Activated CD4-positive, alpha-beta T cell treated with anti-CD3 and anti-CD28 coated beads for 1 hour (primary cell): Measurements from ENCODE around the gene PRKCB.

Source experiments
- DNase-seq: peaks from one replicate; pipeline ENCODE4 v3.0.0-alpha.2; 2020

PRKCB gene

DNA sequence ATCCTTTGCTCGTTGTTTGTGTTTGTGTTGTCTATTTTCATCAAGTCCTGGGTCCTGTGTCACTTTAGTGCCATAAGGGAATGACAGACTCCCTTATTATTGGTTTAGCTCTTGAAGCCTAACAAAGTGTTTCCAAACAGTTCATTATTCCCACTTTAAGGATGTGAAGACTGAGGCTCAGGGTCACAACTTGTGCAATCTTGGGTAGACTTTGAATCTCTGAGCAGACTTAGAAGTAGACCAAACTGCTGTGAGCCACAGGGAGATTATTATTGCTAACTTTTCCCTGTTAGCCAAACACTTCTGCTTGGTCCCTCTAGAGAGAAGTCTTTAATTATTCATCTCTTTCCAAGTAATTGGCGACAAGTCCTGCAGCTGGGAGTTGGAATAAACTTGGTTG lies 31.8 kb downstream of the PRKCB start:
- no peak for DNase-seq

DNA sequence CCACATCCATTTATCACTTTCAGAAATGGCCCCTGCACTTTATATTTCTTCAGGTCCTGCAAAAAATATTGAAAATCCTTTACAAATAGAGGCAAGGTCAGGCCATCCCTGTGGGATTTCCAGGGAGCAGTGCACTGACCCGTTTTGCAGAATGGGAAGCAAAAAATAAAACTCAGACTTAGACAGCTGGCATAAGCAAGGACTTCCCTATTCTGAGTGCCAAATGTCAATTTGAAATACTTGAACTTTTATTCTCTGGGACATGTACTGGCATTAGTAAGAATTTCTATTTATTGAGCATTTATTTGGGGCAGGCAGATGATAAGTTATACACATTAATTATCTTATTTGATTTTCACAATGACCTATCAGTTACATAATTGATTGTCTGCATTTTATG lies 32.4 kb downstream of the PRKCB start:
- no peak for DNase-seq

DNA sequence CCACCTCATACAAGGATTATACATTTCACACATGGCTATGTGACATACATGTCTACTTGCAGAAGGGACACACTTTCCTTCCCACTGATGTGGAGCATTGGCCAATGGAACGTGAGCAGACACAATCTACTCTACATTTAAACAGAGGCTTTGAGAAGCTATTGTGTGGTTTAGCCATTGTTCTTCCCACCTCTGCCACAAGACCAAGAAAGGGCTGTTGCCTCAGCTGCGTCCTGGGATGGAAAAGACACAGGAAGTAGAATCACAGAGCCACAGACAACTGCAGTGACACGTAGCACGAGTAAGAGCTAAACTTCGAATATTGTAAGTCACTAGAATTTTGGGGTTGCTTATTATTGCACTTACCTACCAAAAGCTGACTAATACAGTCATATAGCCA lies 33.3 kb downstream of the PRKCB start:
- DNase-seq: no peak

DNA sequence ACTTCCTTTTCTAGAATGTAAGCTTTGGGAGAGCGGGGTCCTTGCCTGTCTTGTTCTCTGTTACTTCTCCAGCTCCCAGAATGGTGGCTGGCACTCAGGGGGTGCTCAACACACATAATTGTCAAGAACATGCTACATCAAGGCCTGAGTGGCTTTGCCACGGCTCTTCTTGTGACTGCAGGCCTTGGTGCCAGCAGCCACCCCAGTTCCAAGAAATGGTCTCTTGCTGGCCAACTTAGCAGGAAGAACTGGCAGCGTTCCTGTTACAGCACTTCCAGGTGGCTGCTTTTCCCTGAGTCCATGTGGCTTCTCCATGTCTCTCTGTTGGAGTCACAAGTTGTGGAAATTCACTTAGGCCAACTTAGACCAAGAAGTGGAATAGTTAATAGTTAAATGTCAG lies 36.1 kb downstream of the PRKCB start:
- no peak for DNase-seq

DNA sequence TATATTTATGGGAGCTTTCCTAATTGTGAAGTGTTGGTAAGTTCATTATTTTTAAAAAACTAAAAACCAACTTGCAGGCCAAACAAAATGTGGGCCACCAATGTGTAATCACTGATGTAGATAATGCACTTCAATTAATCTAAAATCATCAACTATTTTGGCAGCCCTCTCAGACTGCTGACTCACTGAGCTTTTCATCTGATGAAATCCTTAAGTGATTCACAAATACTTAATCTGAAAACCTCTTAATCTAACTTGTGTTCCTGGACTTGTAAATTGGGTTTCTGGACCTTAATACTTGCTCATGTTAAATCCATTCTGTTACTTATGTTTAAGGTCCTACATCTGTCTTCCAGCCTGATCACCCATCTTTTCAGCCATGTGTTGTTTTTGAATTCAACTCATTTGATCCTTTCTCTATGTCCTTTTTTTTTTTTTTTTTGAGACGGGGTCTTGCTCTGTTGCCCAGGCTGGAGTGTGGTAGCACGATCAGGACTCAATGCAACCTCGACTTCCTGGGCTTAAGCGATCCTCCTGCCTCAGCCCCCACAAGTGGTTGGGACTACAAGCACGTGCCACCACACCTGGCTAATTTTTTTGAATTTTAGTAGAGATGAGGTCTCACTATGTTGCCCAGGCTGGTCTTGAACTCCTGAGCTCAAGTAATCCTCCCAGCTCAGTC lies 39.0 kb downstream of the PRKCB start:
- no peak for DNase-seq

DNA sequence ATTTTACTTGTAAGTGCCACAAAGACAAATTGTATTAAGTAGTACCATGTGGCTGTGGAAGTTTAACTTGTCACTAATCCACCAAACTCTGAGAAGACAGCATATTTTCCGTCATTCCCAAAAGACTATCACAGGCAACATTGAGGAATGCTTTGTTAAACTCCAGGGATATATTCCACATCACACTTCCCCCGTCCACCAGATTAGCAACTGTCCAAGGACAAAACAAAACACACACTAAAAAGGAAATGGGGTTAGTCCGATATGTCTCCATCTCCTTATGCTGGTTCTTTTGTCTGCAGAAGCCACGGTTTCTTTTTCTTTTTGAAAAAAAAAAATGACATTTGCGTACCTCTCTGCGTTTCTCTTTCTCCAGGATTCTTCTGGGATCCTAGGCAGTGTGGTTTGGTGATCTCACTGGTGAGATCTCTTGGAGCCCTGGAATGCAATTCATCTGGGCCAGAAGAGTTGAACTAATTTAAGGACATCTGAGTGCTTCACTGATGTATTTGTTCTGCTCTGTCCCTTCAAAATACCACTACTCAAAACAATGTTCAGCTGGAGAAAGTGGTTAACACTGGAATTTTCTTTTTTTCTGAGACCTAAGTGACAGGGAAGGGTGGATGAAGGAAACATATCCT lies 40.6 kb downstream of the PRKCB start:
- DNase-seq: no peak

DNA sequence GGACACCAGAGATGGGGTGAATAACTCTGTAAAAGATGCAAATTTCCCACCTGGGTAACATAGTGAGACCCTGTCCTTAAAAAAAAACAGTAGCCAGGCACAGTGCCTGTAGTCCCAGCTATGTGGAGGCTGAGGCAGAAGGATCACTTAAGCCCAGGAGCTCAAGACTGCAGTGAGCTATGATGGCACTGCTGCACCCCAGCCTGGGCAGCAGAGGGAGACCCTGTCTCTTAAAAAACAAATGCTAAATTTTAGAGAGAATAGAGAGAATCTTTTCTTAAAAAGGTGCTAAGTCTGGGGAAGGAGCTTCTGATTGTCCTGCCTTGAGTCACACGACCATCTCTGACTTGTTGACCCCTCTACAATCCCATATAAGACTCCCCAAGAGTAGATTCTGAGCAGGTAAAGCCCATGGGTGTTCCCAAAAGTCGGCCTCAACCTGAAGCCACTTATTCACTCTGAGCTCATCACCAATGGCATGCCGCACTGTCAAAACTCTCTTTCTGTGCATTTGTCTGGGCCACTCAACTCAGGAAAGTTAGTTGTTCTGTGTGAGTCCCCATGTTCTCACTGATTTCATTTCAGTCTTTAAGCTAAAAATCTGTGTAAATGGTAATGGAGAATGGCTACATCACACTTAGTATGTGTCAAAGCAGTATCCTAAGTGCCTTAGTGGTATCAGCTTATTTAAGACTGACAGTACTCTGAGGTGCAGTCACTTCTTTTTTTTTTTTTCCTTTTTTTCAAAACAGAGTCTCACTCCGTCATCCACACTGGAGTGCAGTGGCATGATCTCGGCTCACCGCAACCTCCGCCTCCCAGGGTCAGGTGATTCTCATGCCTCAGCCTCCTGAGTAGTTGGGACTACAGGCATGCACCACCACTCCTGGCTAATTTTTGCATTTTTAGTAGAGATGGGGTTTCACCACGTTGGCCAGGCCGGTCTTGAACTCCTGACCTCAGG lies 41.6 kb downstream of the PRKCB start:
- no peak for DNase-seq

DNA sequence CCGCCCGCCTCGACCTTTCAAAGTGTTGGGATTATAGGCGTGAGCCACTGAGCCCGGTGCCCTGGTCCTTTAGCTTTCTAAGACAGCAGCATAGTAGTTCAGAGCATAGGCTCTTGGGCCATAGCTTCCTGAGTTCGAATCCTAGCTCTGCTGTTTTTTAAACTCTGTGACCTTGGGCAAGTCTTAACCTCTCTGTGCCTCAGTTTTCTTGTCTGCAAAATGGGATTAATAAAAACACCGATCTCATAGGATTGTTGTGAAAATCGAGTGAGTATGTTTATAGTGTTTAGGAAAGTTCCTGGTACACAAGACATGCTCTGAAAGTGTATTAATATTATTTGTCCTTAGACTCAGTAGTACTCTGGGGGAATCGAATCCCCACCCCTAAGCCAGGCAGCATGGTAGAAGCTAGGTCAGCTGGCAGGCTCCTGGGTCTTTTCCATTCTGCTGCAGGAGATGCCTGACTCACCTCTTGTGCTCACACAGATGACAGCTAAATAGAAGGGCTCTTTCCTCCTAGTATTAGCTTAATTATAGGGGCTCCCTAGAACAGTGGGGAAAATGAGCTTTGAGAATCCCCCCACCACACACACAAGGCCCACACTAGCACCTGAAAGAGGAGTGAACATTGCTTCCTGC lies 44.1 kb downstream of the PRKCB start:
- no peak for DNase-seq

DNA sequence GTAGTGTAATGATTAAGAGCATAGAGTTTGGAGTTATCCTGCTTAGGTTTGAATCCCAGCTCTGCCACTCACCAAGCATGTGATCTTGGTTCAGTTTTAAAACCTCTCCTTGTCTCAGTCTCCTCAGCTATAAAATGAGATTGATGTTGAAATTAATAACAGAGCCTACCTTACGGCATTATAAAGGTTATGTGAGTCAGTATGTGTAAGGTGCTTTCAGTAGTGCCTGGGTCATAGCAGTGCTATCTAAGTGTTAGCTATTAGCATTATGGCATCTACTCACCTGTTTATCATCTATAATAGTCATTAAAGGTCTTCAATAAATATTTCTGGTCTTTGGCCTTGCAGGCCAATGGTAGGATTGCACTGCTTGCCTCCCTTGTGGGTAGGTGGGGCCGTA lies 53.4 kb downstream of the PRKCB start:
- DNase-seq: no peak

DNA sequence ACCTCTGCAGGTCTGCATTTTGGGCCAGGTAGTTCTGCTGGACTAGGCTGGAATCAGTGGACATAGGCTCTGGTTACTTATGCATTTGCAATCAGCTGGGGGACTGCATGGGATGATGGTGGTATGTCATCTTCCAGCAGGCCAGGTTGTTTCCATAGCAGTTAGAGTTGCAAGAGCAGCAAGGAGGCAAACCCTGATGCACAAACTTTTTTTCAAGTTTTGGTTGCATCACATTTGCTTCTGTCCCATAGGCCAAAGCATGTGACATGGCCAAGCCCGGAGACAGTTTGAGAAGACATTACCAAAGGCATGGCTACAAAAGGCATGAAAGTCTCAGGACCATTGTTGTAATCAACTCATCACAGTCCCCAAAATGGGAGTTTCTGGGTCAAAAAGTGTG lies 58.2 kb downstream of the PRKCB start:
- no peak for DNase-seq

DNA sequence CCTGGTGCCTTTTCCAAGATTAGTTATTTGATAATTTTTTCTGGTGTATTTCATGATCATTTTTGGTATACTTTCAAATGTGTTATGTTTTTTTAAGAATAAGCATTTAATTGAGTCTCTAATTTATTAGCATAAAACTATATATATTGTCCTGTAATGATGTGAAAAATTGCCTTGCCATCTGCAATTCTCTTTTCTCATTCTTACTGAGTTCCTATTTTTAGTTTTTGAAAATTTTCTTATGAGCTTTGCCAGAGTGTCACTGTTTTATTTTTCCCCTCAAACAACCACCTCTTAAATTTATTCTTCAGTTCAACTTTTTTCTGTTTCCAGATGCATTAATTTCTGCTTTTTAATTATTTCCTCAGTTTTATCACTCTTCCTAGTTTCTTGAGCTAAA lies 59.3 kb downstream of the PRKCB start:
- no peak for DNase-seq

DNA sequence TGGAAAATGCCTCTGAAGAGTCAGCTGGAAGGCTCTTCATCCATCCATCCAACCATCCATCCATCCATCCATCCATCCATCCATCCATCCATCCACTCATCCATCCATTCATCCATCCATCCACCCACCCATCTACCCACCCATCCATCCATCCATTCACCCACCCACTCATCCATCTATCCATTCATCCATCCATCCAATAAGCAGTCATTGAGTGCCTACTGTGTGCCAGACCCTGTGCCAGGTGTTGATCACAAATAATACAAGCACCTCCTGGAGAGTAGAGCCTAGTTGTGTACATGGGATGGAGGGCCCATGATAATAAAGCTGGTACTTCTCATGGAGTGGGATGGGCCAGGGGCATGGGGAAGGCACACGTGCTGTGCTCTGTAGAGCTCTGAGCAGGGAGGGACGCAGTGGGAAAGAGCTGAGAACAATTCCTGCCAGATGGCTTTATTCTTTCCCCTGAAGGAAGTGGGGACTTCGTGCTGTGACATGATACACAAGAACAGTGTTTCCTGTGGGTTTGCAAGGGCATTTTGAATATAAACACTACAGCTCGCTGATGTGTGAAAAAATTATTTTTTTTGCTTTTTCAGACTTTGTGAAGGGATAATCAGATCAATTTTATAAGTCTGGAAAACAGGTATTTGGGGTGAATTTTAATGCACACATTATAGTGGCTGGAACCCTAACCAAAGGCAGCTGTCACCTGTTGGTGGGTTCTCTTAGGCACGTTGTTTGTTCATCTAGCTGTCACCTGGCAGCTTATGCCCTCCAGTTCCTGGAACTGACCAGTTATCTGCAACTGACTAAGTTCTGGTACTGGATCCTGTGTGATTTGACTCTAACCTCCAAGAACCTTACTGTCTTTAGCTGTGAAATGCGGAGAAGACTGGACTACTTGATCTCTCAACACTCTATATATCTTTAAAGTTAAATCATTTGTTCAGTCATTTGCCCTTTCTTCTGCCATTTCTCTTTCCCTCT lies 61.3 kb downstream of the PRKCB start:
- DNase-seq: no peak

DNA sequence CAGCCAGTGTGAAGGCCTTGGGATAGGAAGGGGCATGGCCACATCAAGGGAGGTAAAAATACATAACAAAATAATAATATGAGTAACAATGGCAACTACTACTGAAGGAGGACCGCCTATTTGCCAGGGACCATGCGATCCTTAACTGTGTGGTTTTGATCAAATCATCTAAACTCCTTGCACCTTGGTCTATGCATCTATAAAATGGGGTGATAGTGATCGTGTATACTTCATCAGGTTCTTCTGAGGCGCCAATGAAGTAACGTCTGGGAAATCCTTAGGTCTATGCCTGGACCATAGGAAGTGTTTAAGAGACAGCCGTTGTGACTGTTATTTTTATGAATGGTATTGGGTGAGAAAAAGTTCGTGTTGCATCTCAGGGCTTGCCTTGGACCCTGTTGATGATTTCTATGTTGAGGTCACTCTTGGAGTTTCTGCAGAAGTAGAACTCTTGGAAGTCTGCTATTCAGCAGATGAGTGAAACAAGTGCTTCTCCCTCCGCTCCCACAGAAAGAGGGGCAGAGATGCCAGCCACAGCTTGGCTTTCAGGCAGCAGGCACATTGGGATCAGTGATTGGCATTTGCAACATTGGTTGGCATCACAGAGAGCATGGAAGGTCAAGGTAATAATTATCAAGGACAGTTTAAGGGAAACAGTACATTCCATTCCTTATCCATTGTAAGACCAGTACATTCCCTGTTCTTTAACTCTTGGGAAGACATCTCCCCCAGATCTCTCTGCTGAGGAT lies 63.1 kb downstream of the PRKCB start:
- no peak for DNase-seq

DNA sequence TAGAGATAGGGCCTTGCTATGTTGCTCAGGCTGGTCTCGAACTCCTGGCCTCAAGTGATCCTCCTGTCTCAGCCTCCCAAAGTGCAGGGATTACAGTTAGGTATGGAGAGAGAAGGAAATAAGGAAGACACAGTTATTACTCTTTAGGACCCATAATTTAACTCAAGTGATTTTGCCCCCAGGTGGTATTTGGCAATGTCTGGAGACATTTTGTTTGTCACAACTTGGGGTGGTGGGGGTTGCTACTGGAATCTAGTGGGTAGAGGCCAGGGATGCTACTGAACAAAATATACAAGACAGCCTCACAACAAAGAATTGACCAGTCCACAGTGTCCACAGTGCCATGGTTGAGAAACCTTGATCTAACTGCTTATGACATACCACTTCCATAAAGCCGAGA lies 64.1 kb downstream of the PRKCB start:
- DNase-seq: no peak

DNA sequence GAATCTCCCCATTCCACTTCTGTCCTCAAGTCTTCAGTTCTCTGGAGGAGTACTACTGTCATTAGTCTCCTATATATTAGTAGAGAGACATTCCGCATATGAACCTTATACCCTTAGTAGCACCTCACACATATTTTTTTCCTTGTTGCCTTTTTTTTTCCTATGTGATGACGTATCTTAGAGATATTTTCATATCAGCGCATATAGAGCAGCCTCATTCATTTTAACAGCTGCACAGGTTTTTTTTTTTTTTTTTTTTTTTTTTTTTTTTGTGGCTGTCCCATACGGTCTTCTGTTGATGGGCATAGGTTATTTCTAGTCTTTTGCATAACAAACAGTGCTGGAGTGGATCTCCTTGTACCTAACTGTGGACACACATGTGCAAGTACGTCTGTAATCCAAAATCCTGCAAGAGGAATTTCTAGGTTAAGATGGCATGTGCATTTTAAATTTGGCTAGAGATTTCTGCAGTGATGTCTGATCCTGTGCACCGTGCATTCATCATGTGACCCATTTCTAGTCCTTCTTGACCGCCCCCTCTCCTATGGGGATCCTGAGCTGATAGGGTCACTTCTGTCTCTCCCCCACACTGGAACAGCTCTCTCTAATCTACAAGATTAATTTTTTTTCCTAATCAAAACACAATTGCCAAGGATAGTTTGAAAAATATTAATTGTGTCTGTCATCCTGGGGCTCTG lies 64.8 kb downstream of the PRKCB start:
- DNase-seq: no peak

DNA sequence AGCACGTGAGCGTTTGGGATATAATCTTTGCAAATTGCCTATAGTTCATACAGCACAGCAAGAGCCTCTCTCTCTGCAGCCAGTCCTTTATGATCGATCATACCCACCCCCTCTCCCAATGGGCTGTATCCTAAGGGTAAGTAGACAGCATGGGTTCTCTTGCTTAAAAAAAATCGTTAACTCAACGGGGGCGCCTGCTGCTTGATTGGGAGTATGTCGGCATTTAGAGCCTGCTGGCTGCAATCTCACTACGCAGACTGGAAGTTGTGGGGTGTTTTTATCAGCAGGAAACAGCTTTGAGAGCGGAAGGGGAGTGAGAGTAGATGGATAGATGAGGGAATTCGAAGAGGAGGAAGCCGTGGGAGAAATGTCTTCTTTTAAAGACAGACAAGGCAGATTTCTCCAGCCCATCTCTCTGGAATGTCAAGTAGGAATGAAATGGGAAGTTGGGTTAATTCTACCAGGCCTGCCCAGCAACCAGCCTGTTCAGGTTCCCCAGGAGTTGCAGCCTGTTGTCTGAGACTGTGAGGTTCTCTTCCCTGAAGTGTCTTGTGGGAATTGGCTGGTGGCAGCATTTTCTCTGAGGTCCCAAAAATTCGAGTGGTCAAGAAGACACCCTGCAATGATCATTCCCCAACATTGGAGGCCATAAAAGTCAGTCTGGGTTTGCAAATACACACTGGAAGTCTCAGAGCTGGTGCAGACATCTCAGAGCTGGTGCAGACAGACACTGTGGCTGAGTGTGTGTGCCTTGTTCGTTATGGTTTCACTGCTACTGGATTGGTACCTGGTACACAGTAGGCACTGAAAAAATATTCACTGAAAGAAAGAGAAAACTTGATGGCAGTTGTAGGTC lies 65.6 kb downstream of the PRKCB start:
- DNase-seq: no peak

DNA sequence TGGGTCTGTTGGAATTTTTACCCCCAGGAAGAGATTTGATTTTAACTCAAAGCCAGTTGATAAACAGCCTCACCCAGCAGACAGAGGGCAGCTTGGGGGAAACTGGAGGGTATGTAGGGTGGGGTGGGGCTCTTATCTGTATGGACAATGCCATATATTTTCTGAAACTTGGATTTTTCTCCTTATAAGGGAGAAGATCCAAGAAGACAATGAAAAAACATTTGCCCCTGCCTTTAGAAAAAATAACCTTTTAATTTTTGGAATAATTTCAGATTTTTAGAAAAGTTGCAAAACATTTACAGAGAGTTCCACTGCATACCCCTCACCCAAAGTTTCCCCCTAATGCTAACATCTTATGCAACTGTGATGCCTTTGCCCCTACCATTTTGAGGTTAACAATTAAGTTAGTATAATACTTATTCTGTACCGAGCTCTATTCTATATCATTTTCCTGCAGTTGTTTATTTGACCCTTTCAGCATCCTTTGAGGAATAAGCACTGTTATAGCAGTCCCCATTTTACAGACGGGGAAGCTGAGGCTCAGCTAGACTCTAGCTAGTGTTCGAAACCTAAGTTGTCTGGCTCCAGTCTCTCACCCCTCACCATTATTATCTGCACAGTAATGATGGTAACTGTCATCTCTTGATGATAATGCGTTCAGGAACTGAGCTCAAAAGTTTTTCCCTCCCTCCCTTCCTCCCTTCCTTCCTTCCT lies 66.4 kb downstream of the PRKCB start:
- no peak for DNase-seq

DNA sequence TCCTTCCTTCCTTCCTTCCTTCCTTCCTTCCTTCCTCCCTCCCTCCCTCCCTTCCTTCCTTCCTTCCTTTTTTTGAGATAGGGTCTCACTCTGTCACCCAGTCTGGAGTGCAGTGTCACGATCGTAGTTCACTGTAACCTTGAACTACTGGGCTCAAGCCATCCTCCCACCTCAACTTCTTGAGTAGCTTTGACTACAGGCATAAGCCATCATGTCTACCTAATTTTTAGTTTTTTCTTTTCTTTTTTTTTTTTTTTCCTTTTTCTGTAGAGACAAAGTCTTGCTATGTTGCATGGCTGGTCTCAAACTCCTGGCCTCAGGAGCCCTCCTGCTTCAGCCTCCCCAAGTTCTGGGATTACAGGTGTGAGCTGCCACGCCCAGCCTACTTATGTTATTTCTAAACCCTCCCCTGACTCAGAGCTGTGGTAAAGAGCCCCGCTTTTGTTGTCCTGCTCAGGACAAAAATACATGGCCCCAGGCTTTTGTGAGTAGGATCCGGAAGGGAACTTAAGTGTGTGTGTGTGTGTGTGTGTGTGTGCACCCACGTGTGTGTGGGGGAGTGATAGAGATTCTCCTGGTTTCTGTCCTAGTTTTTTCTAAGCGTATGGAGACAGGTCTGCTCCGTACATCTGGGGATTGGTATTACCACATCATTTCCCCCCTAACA lies 67.1 kb downstream of the PRKCB start:
- DNase-seq: no peak
